ENCODE data around the gene PNMA8A.

- TF ChIP-seq EZH2 (IDR thresholded peaks at IDR 0.05; ENCODE audit: low read length) (no peak), CTCF (optimal IDR thresholded peaks at IDR 0.05 in 1 of 3, IDR thresholded peaks at IDR 0.05 in 1 of 3, conservative IDR thresholded peaks at IDR 0.05 in 1 of 3; ENCODE audit: extremely low read depth in 1 of 3, insufficient read depth in 2 of 3, low read length in 3 of 3) (no peak)
Observed at GRCh38 chr19:46490774-46491173, 19.4 kb upstream of the PNMA8A start.

All from keratinocyte (primary cell).